Measurements from ENCODE around the gene SLC39A8.

SLC39A8 gene

DNA sequence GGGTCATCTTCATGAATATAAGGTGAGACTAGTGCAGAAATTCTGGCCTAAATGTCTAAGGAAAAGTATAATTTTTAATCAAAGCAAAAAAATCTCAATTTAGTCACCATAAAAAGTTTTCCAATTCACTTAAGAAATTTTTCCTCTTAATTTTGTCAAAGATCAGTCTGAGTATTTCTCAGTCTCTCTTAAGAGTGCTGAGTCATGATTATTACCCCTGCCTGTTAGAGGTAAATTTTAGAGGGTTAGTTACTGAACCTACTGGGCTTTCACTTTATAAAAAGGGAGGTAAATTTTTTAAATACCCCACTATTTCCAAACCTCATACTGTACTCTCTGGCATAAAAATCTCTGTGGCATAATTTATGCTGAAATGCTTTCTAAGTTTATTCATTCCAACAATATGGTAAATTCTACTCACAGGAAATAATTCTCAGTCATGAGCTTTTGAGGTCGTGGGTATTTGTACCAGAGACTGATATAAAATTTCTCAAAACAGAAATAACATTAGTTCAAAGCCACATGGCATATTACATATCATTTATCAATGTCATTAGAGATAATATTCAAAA, 122.4 kb downstream of the SLC39A8 start:
- no peak for DNase-seq

DNA sequence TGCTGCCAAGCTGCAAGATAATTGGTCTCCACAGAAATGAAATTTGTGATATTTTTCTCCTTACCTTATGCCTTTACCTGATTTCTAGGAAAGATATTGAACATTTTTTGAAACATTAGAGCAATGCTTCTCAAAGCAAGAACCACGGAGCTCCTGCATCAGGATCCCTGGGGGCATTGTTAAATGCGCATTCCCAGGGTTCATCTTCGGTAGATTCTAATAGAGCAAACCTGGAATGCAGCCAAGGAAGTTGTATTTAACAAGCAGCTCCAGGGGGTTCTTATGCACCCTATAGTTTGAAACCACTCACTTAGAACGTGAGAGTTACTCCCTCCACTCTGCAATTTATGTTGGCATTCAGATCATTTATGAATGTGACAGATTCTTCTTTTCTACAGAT, 126.2 kb downstream of the SLC39A8 start:
- no peak for DNase-seq

DNA sequence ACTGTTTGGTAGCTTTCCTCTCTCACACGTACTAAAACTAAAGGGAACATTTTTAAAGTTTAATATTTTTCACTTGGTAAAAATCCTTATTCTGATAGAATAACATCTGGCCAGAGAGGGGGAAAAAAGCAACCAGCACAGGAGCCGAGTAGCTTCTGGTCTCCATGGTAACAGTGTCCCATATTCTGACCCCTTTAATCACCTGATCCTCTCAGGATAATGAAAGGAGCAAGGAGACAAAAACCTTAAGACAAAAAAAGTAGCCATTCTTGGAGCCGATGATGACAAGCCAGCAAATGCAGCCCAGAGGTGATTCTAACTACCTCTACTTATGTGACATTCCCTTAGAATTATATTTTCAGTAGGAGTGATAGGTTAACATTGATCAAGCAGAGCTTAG, 126.6 kb downstream of the SLC39A8 start:
- DNase-seq: no peak

DNA sequence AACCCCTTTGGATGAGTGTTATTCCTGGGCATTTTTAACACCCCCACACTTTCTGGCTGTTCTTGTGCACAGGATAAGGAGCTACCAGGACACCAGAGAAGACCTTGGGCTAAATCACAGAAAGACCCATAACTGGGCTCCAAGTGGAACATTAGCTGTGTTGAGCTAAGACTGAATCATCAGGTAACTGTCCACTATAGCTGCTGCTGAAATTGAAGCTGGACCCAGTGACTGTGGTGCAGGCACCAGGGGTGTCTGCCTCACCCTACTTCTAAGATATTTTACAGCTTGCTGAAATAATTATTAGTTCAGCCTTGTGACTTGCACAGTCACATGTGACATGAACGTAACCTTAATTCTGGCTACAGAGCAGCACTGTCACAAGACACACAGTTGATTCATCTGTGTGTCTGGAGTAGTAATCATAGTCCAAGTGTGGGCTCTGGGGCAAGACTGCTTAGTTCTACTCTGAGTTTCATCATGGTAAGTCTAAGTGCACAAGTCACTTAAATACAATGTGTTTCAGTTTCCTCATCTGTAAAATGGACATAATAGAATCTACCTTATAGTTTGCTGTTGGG, 127.4 kb downstream of the SLC39A8 start:
- no peak for DNase-seq

DNA sequence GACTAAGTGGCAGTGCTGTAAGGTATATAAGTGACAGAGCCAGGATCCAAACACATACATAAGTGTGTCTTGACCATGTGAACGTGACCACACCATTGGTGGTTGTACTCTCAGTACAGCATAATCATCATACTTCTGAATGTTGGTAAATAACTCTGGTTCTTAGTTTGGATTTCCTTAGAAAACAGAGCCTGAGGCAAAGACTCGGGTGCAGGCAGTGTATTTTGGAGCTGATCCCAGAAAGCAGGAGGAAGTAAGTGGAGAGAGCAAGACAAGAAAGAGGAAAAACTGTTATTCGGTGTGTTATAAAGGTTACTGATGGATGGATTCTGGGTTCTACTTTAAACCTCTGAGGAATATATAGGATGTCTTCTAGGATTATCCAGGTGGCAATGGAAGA, 127.9 kb downstream of the SLC39A8 start:
- no peak for DNase-seq

DNA sequence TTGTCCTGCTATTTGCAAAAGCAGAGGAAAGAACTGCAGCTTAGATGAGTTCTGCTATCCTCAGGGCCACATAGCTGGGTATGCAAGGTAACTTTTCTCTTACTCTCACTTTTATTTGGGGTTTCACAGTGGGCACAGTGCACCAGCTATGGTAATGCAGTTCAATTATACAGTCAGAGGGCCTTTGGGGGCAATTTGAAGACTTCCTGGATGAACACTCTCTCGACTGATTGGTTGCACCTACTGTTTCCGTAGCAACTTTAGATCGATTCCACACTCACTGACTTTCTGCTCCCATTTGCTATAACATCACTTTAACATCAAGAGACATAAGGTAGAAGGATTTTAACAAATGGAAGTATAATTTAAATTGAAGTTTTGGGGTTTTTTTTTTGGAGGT, 128.6 kb downstream of the SLC39A8 start:
- no peak for DNase-seq

DNA sequence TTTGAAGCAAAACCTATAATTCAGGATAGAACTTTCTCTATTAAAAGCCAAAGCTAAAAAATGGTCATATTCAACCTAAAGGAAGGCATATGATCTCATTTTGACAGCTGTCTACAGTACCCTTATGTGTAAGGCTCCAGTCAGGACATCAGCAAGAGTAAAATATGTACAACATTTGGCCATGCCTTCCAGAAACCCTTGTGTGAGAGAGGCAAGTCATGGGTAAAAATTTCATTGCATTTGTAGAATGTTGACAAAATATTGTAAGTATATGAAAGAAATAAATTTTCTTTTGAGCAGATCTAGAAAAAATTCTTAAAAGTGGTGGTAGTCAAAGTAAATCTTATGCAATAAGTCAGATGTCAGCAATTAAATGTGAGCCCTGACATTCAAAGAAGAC, 132.3 kb downstream of the SLC39A8 start:
- no peak for DNase-seq
